Hematopoietic multipotent progenitor cell (in vitro differentiated cells): ENCODE measurements around the gene INO80. TPM values are rescaled to one million over a fixed set of nuclear protein-coding genes. Genes with fewer than 3 reads are reported as not detected.
A peak's percentile ranks its signal among the peaks of the same experiment; 100 is the strongest.

Source experiments
- DNase-seq, 3 donors: peaks; one replicate each; pipeline ENCODE4 v3.0.0-alpha.2; 2011 to 2015; ENCODE audit warnings: low read depth in 2 of 3, low spot score in 2 of 3
- small RNA-seq: library from RNA; depleted of rRNA; stranded (forward); fragments of <200 nt; gene quantifications from one replicate; pipeline ENCODE3, GENCODE V24; 2012
- total RNA-seq: library from RNA; depleted of rRNA; stranded (reverse); fragments of >200 nt; gene quantifications from one replicate; pipeline ENCODE4 v1.2.3, GENCODE V29; 2012

Gene INO80
- total RNA-seq, 1 donor, result 18.0 TPM

DNA sequence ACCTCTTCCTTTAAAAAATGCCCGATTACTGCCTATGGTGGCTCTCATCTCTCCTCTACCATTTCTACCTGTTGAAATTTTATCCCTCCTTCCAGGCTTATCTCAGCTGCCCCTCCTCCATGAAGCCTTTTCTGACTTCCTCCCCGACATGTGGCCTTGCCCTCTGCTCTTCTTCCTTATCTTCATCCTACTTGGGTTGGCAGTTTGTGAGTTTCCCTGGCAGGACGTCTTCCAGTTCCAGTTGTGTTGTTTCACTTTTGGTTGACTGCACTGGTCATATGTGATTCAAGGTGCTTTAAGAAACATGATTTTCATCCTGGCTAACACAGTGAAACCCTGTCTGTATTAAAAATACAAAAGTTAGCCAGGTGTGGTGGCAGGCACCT lies 182.6 kb downstream of the INO80 start:
- peak in 1 of 3 donors; percentile 14 for DNase-seq

DNA sequence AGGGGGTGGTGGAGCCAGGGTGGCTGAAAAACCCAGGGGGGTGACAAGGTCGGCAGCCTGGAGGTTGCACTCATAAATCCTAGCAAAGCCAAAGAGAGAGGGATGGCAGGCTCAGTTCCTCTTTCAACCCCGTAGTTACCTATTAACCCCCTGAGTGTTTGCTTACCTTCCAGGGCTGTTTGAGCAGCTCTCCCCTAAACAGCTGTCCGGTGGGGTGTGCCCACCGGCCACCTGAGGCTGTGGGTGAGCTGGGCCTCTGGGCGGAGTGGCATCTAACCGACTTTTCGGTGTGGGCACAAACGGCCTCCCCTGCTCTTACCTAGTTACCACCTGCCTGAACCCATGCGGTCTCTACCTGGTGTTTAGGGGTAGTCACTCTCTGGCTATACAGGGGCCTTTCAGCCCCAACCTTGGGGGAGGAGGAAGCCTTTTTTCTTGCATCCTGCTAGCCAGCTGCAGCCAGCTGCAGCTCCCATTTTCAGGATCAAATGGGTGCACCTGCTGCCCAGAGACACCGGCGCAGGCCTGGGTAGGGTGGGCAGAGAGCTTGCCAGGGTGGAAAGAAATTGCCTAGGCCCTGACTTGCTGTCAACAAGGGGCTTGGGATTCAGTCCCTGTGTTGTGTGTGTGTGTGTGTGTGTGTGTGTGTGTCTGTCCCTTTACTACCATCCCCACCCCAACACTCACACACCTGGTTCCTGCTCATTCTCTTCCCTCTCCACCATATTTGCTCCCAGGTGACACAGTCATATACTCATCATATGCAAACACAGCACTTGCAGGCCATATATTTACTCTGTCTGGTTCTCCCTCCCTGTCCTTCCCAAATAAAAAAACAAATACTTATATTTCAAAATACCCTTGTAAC lies 183.2 kb downstream of the INO80 start:
- DNase-seq, result no peak

DNA sequence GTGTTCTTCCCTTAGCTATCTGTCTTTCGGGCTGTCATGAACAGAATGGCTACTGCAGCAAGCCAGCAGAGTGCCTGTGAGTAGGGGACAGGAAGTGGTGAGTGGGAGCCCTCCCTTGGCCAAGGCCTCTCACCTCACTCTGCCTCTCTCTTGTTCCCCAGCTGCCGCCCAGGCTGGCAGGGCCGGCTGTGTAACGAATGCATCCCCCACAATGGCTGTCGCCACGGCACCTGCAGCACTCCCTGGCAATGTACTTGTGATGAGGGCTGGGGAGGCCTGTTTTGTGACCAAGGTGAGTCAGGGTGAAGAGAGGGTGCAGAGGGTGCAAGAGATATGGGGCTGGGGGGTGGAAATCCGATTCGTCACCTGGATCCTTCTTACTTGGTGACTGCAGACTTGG lies 183.9 kb downstream of the INO80 start:
- DNase-seq, result peak in 1 of 3 donors; percentile 60

DNA sequence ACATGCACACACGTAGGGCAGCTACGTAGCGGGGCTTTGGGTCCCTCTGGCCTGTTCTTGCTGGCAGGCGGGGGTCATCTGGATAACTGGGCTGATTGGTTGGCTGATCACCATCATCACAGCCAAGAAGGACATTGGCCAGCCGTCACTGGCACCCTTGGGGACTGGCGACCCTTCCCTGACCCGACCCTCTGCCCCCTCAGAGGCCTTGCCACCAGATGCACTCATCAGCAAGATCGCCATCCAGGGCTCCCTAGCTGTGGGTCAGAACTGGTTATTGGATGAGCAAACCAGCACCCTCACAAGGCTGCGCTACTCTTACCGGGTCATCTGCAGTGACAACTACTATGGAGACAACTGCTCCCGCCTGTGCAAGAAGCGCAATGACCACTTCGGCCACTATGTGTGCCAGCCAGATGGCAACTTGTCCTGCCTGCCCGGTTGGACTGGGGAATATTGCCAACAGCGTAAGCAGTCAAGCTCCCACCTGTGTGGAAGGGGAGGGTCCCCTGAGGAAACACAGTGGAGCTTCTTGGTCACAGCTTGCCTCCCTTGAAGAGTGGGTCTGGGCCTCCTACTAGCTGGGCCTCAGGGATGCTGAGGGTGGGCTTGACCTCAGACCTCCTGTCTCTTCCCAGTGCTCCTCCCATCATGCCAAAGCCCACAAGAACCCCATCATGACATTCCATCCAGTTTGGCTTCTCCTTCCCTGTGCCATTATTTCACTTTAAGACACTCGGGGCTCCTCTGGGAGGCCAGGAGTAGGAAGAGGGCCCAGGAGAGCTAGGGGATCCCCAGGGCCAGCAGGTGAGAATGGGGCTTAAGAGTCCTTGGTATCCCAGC lies 184.6 kb downstream of the INO80 start:
- DNase-seq, result no peak

DNA sequence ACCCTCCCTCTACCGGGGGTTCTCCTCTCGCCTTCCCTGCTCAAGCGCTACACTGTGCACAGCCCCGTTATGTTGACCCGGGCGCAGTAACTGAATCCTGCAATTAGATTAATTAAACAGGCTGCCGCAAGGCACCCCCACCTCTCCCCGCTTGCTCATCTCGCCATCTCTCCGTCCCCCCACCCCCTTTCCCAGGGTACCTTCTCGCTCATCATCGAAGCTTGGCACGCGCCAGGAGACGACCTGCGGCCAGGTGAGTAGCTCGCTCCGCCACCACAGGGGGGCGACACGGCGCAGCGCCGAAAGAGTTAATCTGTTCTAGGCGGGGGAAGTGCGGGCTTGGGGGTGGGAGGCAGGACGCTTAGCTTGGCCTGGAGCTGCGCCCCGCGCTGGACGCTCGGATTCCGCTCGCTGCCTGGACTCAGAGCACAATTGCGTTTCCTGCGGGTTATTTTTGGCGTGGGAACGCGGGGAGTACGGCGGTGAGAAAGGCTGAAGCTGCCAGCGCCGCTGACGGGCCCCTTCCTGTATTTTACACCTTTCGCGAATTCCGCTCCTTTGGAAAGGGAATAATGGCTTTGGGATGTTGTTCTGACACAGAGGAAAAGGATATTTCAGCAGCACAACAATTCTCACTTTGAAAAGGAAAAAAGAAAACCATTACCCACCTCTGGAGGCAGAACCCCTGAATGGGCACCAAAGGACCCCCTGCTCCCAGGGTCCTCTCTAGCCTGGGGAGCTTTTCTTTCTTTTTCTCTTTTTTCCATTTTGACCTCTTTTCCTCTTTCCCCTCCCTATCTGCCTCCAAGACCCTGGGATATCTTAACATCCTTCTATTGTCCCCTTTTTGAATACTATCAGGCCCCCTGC lies 185.4 kb downstream of the INO80 start:
- peak in 1 of 3 donors; percentile 48 for DNase-seq

DNA sequence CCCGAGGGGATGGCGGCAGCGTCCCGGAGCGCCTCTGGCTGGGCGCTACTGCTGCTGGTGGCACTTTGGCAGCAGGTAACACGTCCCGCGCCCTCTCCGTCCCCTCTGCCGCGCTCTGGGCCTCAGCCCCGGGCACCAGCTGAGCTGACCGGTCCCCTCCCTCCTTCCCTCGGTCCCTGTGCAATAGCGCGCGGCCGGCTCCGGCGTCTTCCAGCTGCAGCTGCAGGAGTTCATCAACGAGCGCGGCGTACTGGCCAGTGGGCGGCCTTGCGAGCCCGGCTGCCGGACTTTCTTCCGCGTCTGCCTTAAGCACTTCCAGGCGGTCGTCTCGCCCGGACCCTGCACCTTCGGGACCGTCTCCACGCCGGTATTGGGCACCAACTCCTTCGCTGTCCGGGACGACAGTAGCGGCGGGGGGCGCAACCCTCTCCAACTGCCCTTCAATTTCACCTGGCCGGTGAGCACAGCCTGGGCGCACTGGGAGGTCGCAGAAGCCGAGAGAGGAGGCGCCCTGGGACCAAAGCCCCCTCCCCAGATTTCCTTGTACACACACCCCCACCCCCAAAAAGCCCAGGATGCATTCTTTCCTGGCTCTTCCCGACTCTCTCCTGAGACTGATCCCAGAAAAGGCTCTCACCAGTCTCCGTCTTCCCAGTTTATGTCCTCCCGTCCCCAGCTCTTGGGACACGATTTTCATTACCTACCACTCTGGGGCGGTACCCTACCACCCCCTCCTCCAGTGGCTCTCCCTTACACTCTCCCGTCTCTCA lies 186.2 kb downstream of the INO80 start:
- DNase-seq, result no peak

Small RNA genes lying within 50 kb of the gene (small RNA-seq; reads per million reads assigned to genes)
- gene ISCA1P4, result not detected

Other genes with a start within 250 kb of the INO80 start
- 0.27 TPM for gene RHOV, start 242.0 kb downstream of the INO80 start, total RNA-seq
- gene VPS18, start 221.8 kb downstream of the INO80 start, total RNA-seq, result 47.4 TPM
- gene DLL4, start 186.9 kb downstream of the INO80 start, total RNA-seq, result under 0.01 TPM
- 1.9 TPM for gene CHAC1, start 162.8 kb downstream of the INO80 start, total RNA-seq
- gene EXD1, start 114.5 kb upstream of the INO80 start, total RNA-seq, result not detected
- gene CHP1, start 115.0 kb upstream of the INO80 start, total RNA-seq, result 45.8 TPM
- 5.7 TPM for gene OIP5, start 216.3 kb upstream of the INO80 start, total RNA-seq
- 10.5 TPM for gene NUSAP1, start 216.6 kb upstream of the INO80 start, total RNA-seq